Measurements from ENCODE around the gene PRKN. TPM values are rescaled to one million over a fixed set of nuclear protein-coding genes. Genes with fewer than 3 reads are reported as not detected.

The PRKN gene
- total RNA-seq, 6 experiments from 2014 or later = 0.32 TPM; not detected in 5

- Mint-ChIP-seq H3K27me3 (ENCODE audit: insufficient read depth) (peaks cover 2% of the 10 kb centered on the region; the same call in 1 of the 2 replicates), H3K4me3 (no peak overlapping the region), H3K4me1 (ENCODE audit: low read depth) (no peaks in the 10 kb centered on the region), H3K9me3 (peaks cover 50% of the 10 kb centered on the region), H3K36me3 (ENCODE audit: low read depth) (no peaks in the 10 kb centered on the region; the same call in none of the 2 replicates), H3K27ac (no peak overlapping the region)
- TF ChIP-seq, protein P1, sequence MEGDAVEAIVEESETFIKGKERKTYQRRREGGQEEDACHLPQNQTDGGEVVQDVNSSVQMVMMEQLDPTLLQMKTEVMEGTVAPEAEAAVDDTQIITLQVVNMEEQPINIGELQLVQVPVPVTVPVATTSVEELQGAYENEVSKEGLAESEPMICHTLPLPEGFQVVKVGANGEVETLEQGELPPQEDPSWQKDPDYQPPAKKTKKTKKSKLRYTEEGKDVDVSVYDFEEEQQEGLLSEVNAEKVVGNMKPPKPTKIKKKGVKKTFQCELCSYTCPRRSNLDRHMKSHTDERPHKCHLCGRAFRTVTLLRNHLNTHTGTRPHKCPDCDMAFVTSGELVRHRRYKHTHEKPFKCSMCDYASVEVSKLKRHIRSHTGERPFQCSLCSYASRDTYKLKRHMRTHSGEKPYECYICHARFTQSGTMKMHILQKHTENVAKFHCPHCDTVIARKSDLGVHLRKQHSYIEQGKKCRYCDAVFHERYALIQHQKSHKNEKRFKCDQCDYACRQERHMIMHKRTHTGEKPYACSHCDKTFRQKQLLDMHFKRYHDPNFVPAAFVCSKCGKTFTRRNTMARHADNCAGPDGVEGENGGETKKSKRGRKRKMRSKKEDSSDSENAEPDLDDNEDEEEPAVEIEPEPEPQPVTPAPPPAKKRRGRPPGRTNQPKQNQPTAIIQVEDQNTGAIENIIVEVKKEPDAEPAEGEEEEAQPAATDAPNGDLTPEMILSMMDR (IDR thresholded peaks at IDR 0.05) = no peak
- DNase-seq = no peak
These were observed 363.1 kb downstream of the PRKN start for GRCh38 chr6:162364488-162364887.

GRCh38 chr6:162363757-162364156 lies 363.8 kb downstream of the PRKN start:
- Mint-ChIP-seq H3K9me3 (peaks cover 48% of the 10 kb centered on the region), H3K36me3 (ENCODE audit: low read depth) (no peaks in the 10 kb centered on the region; the same call in none of the 2 replicates), H3K4me3 (no peak overlapping the region), H3K27me3 (ENCODE audit: insufficient read depth) (peaks cover 2% of the 10 kb centered on the region; the same call in 1 of the 2 replicates), H3K27ac (no peak overlapping the region), H3K4me1 (ENCODE audit: low read depth) (no peaks in the 10 kb centered on the region)
- TF ChIP-seq, protein P1 (IDR thresholded peaks at IDR 0.05) = no peak
- no peak for DNase-seq

DNA sequence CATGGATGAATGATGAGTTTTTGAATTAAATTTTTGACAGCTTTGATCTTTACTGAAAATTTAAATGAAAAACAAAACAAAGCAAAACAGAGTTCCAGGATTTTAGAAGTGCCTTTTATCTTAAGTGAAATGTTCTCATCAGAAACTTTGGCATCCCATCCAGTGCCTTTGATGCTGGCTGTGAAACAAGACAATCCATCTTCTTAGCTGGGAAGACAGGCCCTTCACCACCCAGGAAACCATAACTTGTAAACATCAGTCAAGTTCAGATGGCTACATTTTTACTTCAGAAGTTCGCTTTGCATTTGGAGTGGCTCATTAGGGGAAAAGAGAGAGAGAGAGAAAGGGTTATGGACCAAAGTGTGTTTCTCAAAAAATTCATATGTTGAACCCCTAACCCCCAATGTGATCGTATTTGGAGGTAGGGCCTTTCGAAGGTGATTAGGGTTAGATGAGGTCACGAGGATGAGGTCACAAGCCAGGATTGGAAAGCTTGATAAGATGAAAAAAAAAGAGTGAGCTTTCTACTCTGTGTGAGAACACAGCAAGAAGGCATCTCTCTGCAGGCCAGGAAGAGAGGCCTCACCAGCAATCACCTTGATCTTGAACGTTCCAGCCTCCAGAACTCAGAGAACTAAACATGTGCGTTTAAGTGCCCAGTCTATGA lies 366.5 kb downstream of the PRKN start:
- no peaks in the 10 kb centered on the region for H3K4me1 Mint-ChIP-seq (ENCODE audit: low read depth)
- H3K9me3 Mint-ChIP-seq = peaks cover 37% of the 10 kb centered on the region
- no peak overlapping the region for H3K4me3 Mint-ChIP-seq
- H3K27ac Mint-ChIP-seq = no peak overlapping the region
- no peak for DNase-seq
- H3K27me3 Mint-ChIP-seq (ENCODE audit: insufficient read depth) = no peaks in the 10 kb centered on the region
- TF ChIP-seq, protein P1 (IDR thresholded peaks at IDR 0.05) = no peak
- H3K36me3 Mint-ChIP-seq (ENCODE audit: low read depth) = no peaks in the 10 kb centered on the region; the same call in none of the 2 replicates

GRCh38 chr6:162358625-162359024 lies 368.9 kb downstream of the PRKN start:
- no peak overlapping the region for H3K27ac Mint-ChIP-seq
- no peak overlapping the region for H3K4me3 Mint-ChIP-seq
- no peaks in the 10 kb centered on the region for H3K27me3 Mint-ChIP-seq (ENCODE audit: insufficient read depth)
- no peaks in the 10 kb centered on the region for H3K4me1 Mint-ChIP-seq (ENCODE audit: low read depth)
- H3K36me3 Mint-ChIP-seq (ENCODE audit: low read depth) = no peaks in the 10 kb centered on the region; the same call in none of the 2 replicates
- TF ChIP-seq, protein P1 (IDR thresholded peaks at IDR 0.05) = no peak
- DNase-seq = no peak
- peaks cover 32% of the 10 kb centered on the region for H3K9me3 Mint-ChIP-seq

DNA sequence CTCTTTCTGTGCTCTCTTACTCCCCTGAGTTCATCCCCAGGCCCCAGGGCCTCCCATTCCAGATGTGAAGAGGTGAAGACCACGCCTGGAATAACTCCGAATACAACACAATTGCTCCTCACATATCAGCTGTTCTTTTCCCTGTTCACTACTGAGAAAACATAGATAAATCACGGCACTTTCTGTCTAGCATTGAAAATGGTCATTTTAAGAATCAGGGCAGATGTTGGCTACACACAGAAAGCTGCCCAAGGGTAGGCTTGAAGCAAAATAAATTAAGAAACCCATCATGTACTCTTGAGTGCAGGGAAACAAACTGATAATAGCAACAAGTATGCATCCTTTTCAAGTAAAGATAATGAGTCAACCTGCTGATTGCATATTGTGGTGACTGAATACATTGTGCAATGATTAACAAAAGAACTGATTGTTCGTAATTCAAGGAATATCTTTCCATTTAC lies 382.5 kb downstream of the PRKN start:
- DNase-seq = no peak
- Mint-ChIP-seq H3K36me3 (ENCODE audit: low read depth) (no peaks in the 10 kb centered on the region), H3K27ac (no peak overlapping the region), H3K4me3 (no peak overlapping the region), H3K9me3 (peaks cover 40% of the 10 kb centered on the region), H3K27me3 (ENCODE audit: insufficient read depth) (no peaks in the 10 kb centered on the region), H3K4me1 (ENCODE audit: low read depth) (no peaks in the 10 kb centered on the region)
- TF ChIP-seq, protein P1 (IDR thresholded peaks at IDR 0.05) = no peak
